ENCODE results near the gene ZC2HC1C. TPM values are rescaled to one million over a fixed set of nuclear protein-coding genes. Genes with fewer than 3 reads are reported as not detected.

Gene ZC2HC1C
- total RNA-seq: 1 to 10 TPM; 1.5 to 1.8 TPM

GRCh38 chr14:75069121-75069810 is at the start of gene ZC2HC1C:
TSS of gene ZC2HC1C (plus strand) at chr14:75069641. CDS start at chr14:75070574, 933 bp downstream.
- Mint-ChIP-seq H3K27ac (no peak within 1 kb of the TSS), H3K36me3 (no peaks in the 10 kb centered on the region), H3K9me3 (no peaks in the 10 kb centered on the region)
- ATAC-seq (peak; percentile 93 to 95), DNase-seq (ENCODE audit: low spot score in 2 of 2) (peak; percentile 73 to 90)

GRCh38 chr14:75022655-75023054 is 46.8 kb upstream of the ZC2HC1C start:
- ATAC-seq (no peak), DNase-seq (ENCODE audit: low spot score in 2 of 2) (no peak)
- no peaks in the 10 kb centered on the region for H3K9me3 Mint-ChIP-seq
- H3K36me3 Mint-ChIP-seq: no peaks in the 10 kb centered on the region
- no peak overlapping the region for H3K27ac Mint-ChIP-seq

DNA sequence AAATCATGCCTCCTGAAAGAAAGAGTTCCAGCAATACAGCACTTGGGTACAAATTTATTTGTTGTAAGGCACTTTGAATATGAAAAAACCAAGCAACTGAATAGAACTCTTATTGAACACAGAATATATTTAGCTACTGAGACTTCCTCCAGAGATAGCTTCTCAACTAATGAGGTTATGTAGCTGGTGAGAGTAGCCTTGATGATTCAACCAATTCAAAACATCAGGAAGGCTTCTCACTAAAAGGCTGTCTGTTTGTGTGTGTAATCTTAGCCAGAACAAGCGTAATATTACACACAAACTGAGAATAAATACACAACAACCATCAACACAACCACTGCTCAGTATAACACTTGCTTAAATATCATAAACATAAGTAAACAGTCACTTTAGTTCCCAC is 46.3 kb upstream of the ZC2HC1C start:
- Mint-ChIP-seq H3K9me3 (no peaks in the 10 kb centered on the region), H3K36me3 (no peaks in the 10 kb centered on the region), H3K27ac (no peak overlapping the region)
- DNase-seq (ENCODE audit: low spot score in 2 of 2): no peak
- no peak for ATAC-seq

DNA sequence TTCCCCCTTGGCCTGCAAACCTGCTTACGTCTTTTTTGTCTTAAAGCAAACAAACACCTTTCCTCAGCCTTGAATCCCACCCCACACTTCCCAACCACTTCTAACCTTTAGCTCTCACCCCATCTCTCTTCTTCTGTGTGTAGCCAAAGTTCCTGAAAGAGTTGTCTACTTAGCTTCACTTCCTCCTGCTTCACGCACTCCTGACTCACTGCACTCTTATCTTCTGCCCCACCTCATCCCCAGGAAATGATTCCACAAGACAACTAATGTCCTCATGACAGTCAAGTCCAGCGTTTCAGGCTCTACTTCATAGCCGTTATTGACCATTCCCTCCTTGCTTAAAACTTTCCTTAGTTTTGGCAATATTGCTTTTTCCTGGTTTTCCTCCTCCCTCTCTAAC is 44.4 kb upstream of the ZC2HC1C start:
- Mint-ChIP-seq H3K9me3 (no peaks in the 10 kb centered on the region), H3K27ac (no peak overlapping the region), H3K36me3 (peaks cover 0 to under 1% of the 10 kb centered on the region in 2 donors)
- no peak for DNase-seq (ENCODE audit: low spot score in 2 of 2)
- ATAC-seq: no peak

GRCh38 chr14:75025876-75026275 is 43.6 kb upstream of the ZC2HC1C start:
- Mint-ChIP-seq H3K9me3 (no peaks in the 10 kb centered on the region), H3K36me3 (peaks cover 0 to 7% of the 10 kb centered on the region in 2 donors)

DNA sequence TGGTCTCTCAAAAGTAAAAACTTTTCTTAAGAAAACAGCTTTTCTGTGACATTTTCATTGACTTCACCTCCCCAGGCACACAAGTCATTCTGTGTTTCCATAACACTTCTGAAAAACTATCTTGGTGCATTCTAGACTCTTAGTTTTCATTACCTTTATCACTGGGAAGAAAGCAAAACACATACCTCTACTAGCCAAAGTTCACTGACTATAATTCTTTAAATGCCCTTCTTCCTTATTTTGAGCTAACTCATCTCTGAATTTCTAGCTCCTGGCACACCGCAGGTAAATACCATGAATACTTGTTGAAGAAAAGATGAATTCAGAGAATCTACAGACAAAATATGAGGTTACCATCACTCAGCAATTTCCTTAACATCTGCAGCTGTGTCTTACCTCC is 39.3 kb upstream of the ZC2HC1C start:
- H3K36me3 Mint-ChIP-seq: peaks cover 0 to 7% of the 10 kb centered on the region in 2 donors
- H3K9me3 Mint-ChIP-seq: no peaks in the 10 kb centered on the region
- no peak for DNase-seq (ENCODE audit: low spot score in 2 of 2)
- ATAC-seq: no peak
- H3K27ac Mint-ChIP-seq: no peak overlapping the region

More at GRCh38 chr14:75025876-75026275, 43.6 kb upstream of the ZC2HC1C start:
- ATAC-seq (no peak), DNase-seq (ENCODE audit: low spot score in 2 of 2) (no peak)
- no peak overlapping the region for H3K27ac Mint-ChIP-seq

DNA sequence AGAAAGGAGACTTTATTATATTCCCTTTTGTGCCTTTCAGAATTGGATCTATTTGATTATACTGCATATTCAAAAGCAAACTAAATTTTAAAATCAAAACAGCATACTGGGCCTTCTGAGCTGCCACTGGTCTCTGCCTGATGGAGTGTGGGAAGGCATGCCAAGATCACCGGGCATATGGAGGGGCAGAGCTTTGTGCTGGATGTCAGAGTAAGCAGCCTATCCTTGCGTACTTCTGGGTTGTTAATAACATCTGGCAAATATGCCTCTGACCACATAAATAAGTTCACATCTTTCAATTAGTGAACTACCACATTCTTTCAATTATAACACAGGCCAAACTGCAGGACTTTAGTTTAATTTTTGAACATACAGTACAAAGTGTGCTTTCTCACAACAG is 36.5 kb upstream of the ZC2HC1C start:
- no peaks in the 10 kb centered on the region for H3K9me3 Mint-ChIP-seq
- H3K27ac Mint-ChIP-seq: no peak overlapping the region
- ATAC-seq: no peak
- peaks cover 0 to 13% of the 10 kb centered on the region in 2 donors for H3K36me3 Mint-ChIP-seq
- DNase-seq (ENCODE audit: low spot score in 2 of 2): no peak

DNA sequence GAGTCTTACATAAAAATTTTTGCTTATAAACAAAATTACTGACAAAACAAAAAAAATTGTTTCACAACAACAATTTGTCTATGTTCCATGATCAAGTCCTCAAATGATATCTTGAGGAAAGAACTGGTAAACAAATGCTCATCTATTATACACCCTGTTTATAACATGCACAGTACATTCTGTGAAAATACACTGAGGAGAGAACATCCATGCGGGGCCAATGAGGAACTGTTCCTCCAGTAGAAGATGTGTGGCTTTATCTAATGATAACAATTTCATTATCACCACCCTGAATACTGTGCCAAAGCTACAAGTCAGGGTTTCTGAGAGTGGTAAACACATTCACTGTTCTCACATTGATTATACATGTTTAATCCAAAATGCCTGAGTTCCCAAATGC is 28.9 kb upstream of the ZC2HC1C start:
- no peak for DNase-seq (ENCODE audit: low spot score in 2 of 2)
- Mint-ChIP-seq H3K36me3 (peaks cover 0 to 12% of the 10 kb centered on the region in 2 donors), H3K9me3 (no peaks in the 10 kb centered on the region), H3K27ac (no peak overlapping the region)
- ATAC-seq: no peak

- no peak overlapping the region for H3K27ac Mint-ChIP-seq
These were observed 28.5 kb upstream of the ZC2HC1C start for GRCh38 chr14:75040959-75041358.

DNA sequence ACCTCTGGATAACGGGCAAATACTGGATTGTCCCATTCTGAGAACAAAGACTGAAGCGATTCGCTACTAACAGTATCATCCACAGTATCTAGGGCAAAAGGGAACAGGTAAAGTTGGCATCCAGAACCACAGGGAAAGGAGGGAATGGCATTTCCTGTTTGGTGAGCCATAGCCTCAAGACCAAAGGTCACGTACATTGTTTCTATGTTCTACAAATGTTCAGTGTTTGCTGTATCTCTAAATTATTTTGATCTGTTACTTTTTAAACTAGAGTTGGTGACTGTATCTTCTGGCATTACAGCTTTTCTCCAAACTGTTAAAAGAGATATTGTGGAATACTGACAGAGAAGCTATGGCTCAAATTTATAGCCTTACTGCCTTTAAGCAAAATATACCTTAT is 27.8 kb upstream of the ZC2HC1C start:
- Mint-ChIP-seq H3K27ac (no peak overlapping the region), H3K9me3 (no peaks in the 10 kb centered on the region), H3K36me3 (peaks cover 0 to 17% of the 10 kb centered on the region in 2 donors)
- DNase-seq (ENCODE audit: low spot score in 2 of 2): no peak
- ATAC-seq: no peak

More at GRCh38 chr14:75040959-75041358, 28.5 kb upstream of the ZC2HC1C start:
- Mint-ChIP-seq H3K9me3 (no peaks in the 10 kb centered on the region), H3K36me3 (peaks cover 0 to 12% of the 10 kb centered on the region in 2 donors)
- no peak for ATAC-seq
- no peak for DNase-seq (ENCODE audit: low spot score in 2 of 2)

GRCh38 chr14:75042035-75042434 is 27.4 kb upstream of the ZC2HC1C start:
- Mint-ChIP-seq H3K9me3 (no peaks in the 10 kb centered on the region), H3K36me3 (peaks cover 0 to 17% of the 10 kb centered on the region in 2 donors), H3K27ac (no peak overlapping the region)
- ATAC-seq (no peak), DNase-seq (ENCODE audit: low spot score in 2 of 2) (no peak)

GRCh38 chr14:75044322-75044721 is 25.1 kb upstream of the ZC2HC1C start:
- ATAC-seq: peak in 1 of 2 donors; percentile 83
- DNase-seq (ENCODE audit: low spot score in 2 of 2): no peak
- Mint-ChIP-seq H3K9me3 (no peaks in the 10 kb centered on the region), H3K36me3 (peaks cover 16 to 29% of the 10 kb centered on the region in 2 donors), H3K27ac (peak overlapping the region in 1 of 2 donors; percentile 8)

DNA sequence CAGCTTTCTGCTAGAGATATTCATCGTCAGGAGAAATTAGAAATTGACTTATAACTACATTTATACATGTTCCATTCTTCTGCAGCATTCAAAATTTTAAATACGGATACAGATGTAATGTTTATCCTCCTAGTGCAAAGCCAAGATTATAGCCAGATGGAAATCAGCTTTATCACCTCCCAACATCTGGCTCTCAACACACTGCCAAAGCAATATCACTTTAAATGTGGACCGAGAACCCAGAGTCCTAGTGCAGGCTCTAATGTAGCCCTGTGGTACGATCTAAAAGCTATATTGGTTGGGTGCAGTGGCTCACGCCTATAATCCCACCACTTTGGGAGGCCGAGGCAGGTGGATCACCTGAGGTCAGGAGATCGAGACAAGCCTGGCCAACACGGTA is 24.7 kb upstream of the ZC2HC1C start:
- ATAC-seq (no peak), DNase-seq (ENCODE audit: low spot score in 2 of 2) (no peak)
- no peaks in the 10 kb centered on the region for H3K9me3 Mint-ChIP-seq
- H3K27ac Mint-ChIP-seq: peak overlapping the region; percentile 8 to 40
- H3K36me3 Mint-ChIP-seq: peaks cover 19 to 33% of the 10 kb centered on the region in 2 donors

- ATAC-seq (no peak), DNase-seq (ENCODE audit: low spot score in 2 of 2) (no peak)
- H3K27ac Mint-ChIP-seq: no peak overlapping the region
- H3K36me3 Mint-ChIP-seq: peaks cover 19 to 43% of the 10 kb centered on the region in 2 donors
- H3K9me3 Mint-ChIP-seq: no peaks in the 10 kb centered on the region
These were observed 23.2 kb upstream of the ZC2HC1C start for GRCh38 chr14:75046275-75046674.

- peak; percentile 50 to 77 for ATAC-seq
- peaks cover 19 to 44% of the 10 kb centered on the region in 2 donors for H3K36me3 Mint-ChIP-seq
- DNase-seq (ENCODE audit: low spot score in 2 of 2): no peak
- peak overlapping the region in 1 of 2 donors; percentile 47 for H3K27ac Mint-ChIP-seq
- H3K9me3 Mint-ChIP-seq: no peaks in the 10 kb centered on the region
These were observed 22.5 kb upstream of the ZC2HC1C start for GRCh38 chr14:75046899-75047298.

GRCh38 chr14:75047506-75047905 is 21.9 kb upstream of the ZC2HC1C start:
- DNase-seq (ENCODE audit: low spot score in 2 of 2) (no peak), ATAC-seq (no peak)
- H3K36me3 Mint-ChIP-seq: peaks cover 19 to 50% of the 10 kb centered on the region in 2 donors
- H3K27ac Mint-ChIP-seq: no peak overlapping the region
- H3K9me3 Mint-ChIP-seq: no peaks in the 10 kb centered on the region

GRCh38 chr14:75048101-75048500 is 21.3 kb upstream of the ZC2HC1C start:
- DNase-seq (ENCODE audit: low spot score in 2 of 2) (no peak), ATAC-seq (no peak)
- no peaks in the 10 kb centered on the region for H3K9me3 Mint-ChIP-seq
- H3K27ac Mint-ChIP-seq: no peak overlapping the region
- peaks cover 19 to 52% of the 10 kb centered on the region in 2 donors for H3K36me3 Mint-ChIP-seq

GRCh38 chr14:75049136-75049535 is 20.3 kb upstream of the ZC2HC1C start:
- Mint-ChIP-seq H3K9me3 (no peaks in the 10 kb centered on the region), H3K27ac (no peak overlapping the region), H3K36me3 (peaks cover 19 to 55% of the 10 kb centered on the region in 2 donors)

More at GRCh38 chr14:75049136-75049535, 20.3 kb upstream of the ZC2HC1C start:
- ATAC-seq: no peak
- no peak for DNase-seq (ENCODE audit: low spot score in 2 of 2)

Data from activated naive CD4-positive, alpha-beta T cell treated with anti-CD3 and anti-CD28 coated beads, Interleukin-2, amount 50 U/mL, for 72 hours (primary cell).